PC-3 (cell line): ENCODE measurements around the gene EAPP. TPM values are rescaled to one million over a fixed set of nuclear protein-coding genes. Genes with fewer than 3 reads are reported as not detected.
"Not testable (repeated sequence)": the region's sequence is repeated elsewhere in the genome, so short reads cannot be mapped to it uniquely, and the experiment has no call there.

ENCODE experiments used
- ATAC-seq: fragments of 200-7000 bp; cut with Tn5 transposase; 2 replicates; pipeline ENCODE4 v1.9.1; 2020; ENCODE audit warnings: mild to moderate bottlenecking, moderate library complexity
- BruUV-seq: library from RNA; stranded (reverse); fragments of 400-500 nt; replicated peaks from 2 replicates; lab custom pipeline; 2021; lab: Mats Ljungman, UMichigan
- CTCF ChIA-PET: fragments of 300-600 bp; sonication (Branson Sonifier 250); formaldehyde crosslinking; loops from one replicate; lab custom pipeline; 2022; ENCODE audit warnings: antibody characterized with exemption; lab: Charles Lee
- POLR2A ChIA-PET: fragments of 300-600 bp; sonication (Branson Sonifier 250); formaldehyde crosslinking; loops from one replicate; lab custom pipeline; 2022; ENCODE audit warnings: antibody characterized with exemption; ENCODE audit not compliant: unreplicated experiment; lab: Charles Lee
- DNase-seq: peaks from one replicate; pipeline ENCODE4 v3.0.0-alpha.2; 2015
- H2AFZ ChIP-seq: fragments of 300-600 bp; sonication (generic); 2 replicates; pipeline ENCODE4 v1.6.0; 2016; ENCODE audit warnings: antibody characterized with exemption, low read length
- H3F3A ChIP-seq: fragments of 300-600 bp; sonication (generic); one replicate; pipeline ENCODE4 v1.6.0; 2017; ENCODE audit warnings: antibody characterized with exemption, low read length, control low read depth, mild to moderate bottlenecking; ENCODE audit not compliant: unreplicated experiment
- H3K27ac ChIP-seq: fragments of 300-600 bp; sonication (generic); 2 replicates; pipeline ENCODE4 v1.5.1; 2016; ENCODE audit warnings: mild to moderate bottlenecking, low read length
- H3K27me3 ChIP-seq: fragments of 300-600 bp; sonication (generic); 2 replicates; pipeline ENCODE4 v1.6.1; 2016; ENCODE audit warnings: low read length, mixed read lengths
- H3K36me3 ChIP-seq: fragments of 300-600 bp; sonication (generic); 2 replicates; pipeline ENCODE4 v1.6.1; 2016; ENCODE audit warnings: low read depth, mixed run types, low read length, mixed read lengths
- H3K4me1 ChIP-seq: fragments of 300-600 bp; sonication (generic); 2 replicates; pipeline ENCODE4 v1.5.1; 2016; ENCODE audit warnings: low read length; ENCODE audit not compliant: insufficient read depth
- H3K4me2 ChIP-seq: fragments of 300-600 bp; sonication (generic); 2 replicates; pipeline ENCODE4 v1.6.0; 2016; ENCODE audit warnings: low read length
- H3K4me3 ChIP-seq: fragments of 300-600 bp; sonication (generic); 2 replicates; pipeline ENCODE4 v1.5.1; 2016; ENCODE audit warnings: mild to moderate bottlenecking, low read length, mixed read lengths
- H3K79me2 ChIP-seq: fragments of 300-600 bp; sonication (generic); 2 replicates; pipeline ENCODE4 v1.6.1; 2017; ENCODE audit warnings: low read length, mixed read lengths
- H3K9ac ChIP-seq: fragments of 300-600 bp; sonication (generic); 2 replicates; pipeline ENCODE4 v1.6.0; 2016; ENCODE audit warnings: mild to moderate bottlenecking, low read length
- H3K9me2 ChIP-seq: fragments of 300-600 bp; sonication (generic); replicated peaks from 2 replicates; pipeline ENCODE4 v1.6.1; 2016; ENCODE audit warnings: mixed run types, low read length, mixed read lengths
- H3K9me3 ChIP-seq: fragments of 300-600 bp; sonication (generic); 2 replicates; pipeline ENCODE4 v1.6.1; 2016; ENCODE audit warnings: low read length, mixed read lengths
- H4K20me1 ChIP-seq: fragments of 300-600 bp; sonication (generic); 2 replicates; pipeline ENCODE4 v1.6.1; 2016; ENCODE audit warnings: low read length, mixed read lengths
- EZH2 ChIP-seq: fragments of 300-600 bp; sonication (generic); IDR thresholded peaks from one replicate; pipeline ENCODE4 v1.6.1; 2017; ENCODE audit warnings: antibody characterized with exemption, mild to moderate bottlenecking, low read length; ENCODE audit not compliant: unreplicated experiment
- EZH2phosphoT487 ChIP-seq: fragments of 300-600 bp; sonication (generic); IDR thresholded peaks from 2 replicates; pipeline ENCODE4 v1.6.1; 2018; ENCODE audit warnings: mild to moderate bottlenecking, antibody characterized with exemption, low read length, borderline replicate concordance
- intact Hi-C: fragments of 100-400 bp; cut with micrococcal nuclease; formaldehyde crosslinking; loops from 2 replicates; pipeline ENCODE4 v1.9.0; 2023
- total RNA-seq: library from RNA; depleted of rRNA; stranded (reverse); fragments of >200 nt; gene quantifications from 2 replicates; pipeline ENCODE4 v1.2.3, GENCODE V29; 2014
- TF ChIP-seq, protein P1 (sequence below): fragments of 300-600 bp; sonication (generic); conservative IDR thresholded peaks from 2 replicates; pipeline ENCODE4 v1.5.1; 2017; ENCODE audit warnings: antibody characterized with exemption, low read depth, mild to moderate bottlenecking, low read length

Gene EAPP
- total RNA-seq, 1 experiment from 2014 or later, result 49.5 TPM

DNA sequence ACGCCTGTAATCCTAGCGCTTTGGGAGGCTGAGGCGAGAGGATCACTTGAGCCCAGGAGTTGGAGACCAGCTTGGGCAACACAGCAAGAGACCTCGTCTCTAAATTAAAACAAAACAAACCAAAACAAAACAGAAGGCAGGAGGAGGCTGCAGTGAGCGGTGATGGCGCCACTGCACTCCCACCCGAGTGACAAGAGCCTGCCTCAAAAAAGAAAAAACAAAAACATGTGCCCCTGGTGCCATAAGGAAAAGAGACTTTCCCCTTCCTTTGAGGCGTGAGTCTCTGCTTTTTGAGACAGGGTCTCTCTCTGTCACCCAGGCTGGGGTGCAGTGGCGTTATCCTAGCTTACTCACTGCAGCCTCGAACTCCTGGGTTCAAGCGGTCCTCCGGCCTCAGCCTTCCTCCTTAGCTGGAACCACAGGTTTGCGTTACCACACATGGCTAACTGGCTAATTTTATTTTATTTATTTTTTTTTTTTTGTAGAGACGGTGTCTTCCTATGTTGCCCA, 9.0 kb upstream of the EAPP start:
- intact Hi-C loops, result no loop called here
- H3K9me2 ChIP-seq, result no peaks in the 10 kb centered on the region
- H3K4me2 ChIP-seq, result no peak overlapping the region
- H3K4me3 ChIP-seq, result no peak overlapping the region
- H3K27ac ChIP-seq, result no peak overlapping the region
- no peaks in the 10 kb centered on the region for H3K36me3 ChIP-seq
- DNase-seq (no peak), ATAC-seq (no peak)
- ChIA-PET CTCF (no interaction called here), POLR2A (interaction anchor here (0.7 kb wide), 1 partner anchor 326 kb away, joined by 3 read pairs; the partner anchor contains the start of gene BAZ1A)
- no peaks in the 10 kb centered on the region; the same call in 1 of the 2 replicates for H3K4me1 ChIP-seq
- H2AFZ ChIP-seq, result no peak overlapping the region
- BruUV-seq, result no TSS peak
- H4K20me1 ChIP-seq, result no peaks in the 10 kb centered on the region
- no peaks in the 10 kb centered on the region for H3K9me3 ChIP-seq
- H3K9ac ChIP-seq, result no peak overlapping the region
- no peaks in the 10 kb centered on the region for H3F3A ChIP-seq
- H3K79me2 ChIP-seq, result no peaks in the 10 kb centered on the region
- TF ChIP-seq EZH2phosphoT487 (no peak), EZH2 (no peak)
- TF ChIP-seq, protein P1, sequence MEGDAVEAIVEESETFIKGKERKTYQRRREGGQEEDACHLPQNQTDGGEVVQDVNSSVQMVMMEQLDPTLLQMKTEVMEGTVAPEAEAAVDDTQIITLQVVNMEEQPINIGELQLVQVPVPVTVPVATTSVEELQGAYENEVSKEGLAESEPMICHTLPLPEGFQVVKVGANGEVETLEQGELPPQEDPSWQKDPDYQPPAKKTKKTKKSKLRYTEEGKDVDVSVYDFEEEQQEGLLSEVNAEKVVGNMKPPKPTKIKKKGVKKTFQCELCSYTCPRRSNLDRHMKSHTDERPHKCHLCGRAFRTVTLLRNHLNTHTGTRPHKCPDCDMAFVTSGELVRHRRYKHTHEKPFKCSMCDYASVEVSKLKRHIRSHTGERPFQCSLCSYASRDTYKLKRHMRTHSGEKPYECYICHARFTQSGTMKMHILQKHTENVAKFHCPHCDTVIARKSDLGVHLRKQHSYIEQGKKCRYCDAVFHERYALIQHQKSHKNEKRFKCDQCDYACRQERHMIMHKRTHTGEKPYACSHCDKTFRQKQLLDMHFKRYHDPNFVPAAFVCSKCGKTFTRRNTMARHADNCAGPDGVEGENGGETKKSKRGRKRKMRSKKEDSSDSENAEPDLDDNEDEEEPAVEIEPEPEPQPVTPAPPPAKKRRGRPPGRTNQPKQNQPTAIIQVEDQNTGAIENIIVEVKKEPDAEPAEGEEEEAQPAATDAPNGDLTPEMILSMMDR, result no peak
- H3K27me3 ChIP-seq, result no peaks in the 10 kb centered on the region

DNA sequence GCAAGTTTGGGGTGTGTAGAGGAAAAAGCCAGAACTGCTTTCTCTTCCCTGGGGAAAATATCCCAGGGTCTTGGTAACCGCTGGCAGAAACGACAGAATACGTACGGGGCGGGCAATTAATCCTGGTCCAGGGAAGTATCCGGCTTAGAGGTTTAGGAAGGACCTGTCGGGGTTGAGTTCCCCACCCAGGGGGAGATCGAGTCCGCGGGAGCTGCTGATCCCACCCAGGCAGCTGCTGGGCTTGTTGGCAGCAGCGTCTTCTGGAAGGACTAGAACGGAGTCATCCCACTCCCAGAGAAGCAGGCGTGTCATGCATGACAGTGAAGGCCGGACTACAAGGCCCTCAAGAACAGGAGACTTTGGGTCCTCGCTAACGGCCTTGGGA, 7.6 kb upstream of the EAPP start:
- H2AFZ ChIP-seq, POLR2A ChIA-PET, H3K4me2 ChIP-seq, H3K9ac ChIP-seq, H3F3A ChIP-seq, H3K9me2 ChIP-seq, H3K36me3 ChIP-seq, CTCF ChIA-PET, H3K27me3 ChIP-seq, H4K20me1 ChIP-seq, intact Hi-C loops, BruUV-seq, DNase-seq, H3K9me3 ChIP-seq, H3K79me2 ChIP-seq, H3K4me1 ChIP-seq, H3K27ac ChIP-seq, H3K4me3 ChIP-seq: not testable (repeated sequence)
- peak; percentile 62; the same call in 1 of the 2 replicates for ATAC-seq

DNA sequence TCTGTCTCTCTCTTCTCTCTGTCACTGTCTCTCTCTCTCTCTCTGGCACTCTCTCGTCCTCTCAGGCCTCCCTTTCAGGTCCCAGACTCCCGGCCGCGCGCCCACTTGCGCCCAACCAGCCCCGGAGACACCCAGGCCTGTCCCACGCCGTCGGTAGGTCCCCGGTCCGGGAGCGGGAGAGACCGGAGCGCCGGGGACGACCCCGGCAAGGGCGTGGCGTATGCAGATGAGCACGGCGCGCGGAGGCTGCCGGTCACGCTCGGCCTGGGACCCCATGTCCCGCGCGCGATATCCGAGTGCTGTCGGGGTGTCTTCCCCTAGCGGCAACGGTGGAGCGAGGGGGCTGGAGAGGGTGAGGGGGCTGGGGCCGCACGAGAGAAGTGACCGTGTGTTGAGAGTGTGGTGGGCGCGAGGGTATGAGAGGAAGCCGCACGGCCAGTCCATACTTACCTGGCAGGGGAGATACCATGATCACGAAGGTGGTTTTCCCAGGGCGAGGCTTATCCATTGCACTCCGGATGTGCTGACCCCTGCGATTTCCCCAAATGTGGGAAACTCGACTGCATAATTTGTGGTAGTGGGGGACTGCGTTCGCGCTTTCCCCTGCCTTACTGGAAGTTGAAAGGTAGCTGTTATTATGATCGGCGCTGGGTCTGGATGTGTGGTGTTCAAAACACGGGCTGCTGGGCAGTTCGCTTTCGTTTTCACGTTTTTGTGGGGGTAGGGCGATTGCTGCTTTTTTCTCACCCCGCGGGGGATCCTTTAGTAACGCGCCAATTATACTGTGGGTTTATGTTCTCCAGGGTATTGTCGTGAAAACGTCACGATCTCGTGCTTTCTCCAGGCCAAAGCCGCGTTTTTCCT, 7.0 kb upstream of the EAPP start:
- H3K36me3 ChIP-seq, H4K20me1 ChIP-seq, H3K9me3 ChIP-seq, intact Hi-C loops, H3K4me3 ChIP-seq, H3K27ac ChIP-seq, POLR2A ChIA-PET, CTCF ChIA-PET, DNase-seq, H3K27me3 ChIP-seq, H3K4me1 ChIP-seq, H3K9ac ChIP-seq, H3K79me2 ChIP-seq, H3K9me2 ChIP-seq, H3K4me2 ChIP-seq, H2AFZ ChIP-seq, H3F3A ChIP-seq: not testable (repeated sequence)
- TSS peak; percentile 99 for BruUV-seq
- ATAC-seq, result peak; percentile 76

DNA sequence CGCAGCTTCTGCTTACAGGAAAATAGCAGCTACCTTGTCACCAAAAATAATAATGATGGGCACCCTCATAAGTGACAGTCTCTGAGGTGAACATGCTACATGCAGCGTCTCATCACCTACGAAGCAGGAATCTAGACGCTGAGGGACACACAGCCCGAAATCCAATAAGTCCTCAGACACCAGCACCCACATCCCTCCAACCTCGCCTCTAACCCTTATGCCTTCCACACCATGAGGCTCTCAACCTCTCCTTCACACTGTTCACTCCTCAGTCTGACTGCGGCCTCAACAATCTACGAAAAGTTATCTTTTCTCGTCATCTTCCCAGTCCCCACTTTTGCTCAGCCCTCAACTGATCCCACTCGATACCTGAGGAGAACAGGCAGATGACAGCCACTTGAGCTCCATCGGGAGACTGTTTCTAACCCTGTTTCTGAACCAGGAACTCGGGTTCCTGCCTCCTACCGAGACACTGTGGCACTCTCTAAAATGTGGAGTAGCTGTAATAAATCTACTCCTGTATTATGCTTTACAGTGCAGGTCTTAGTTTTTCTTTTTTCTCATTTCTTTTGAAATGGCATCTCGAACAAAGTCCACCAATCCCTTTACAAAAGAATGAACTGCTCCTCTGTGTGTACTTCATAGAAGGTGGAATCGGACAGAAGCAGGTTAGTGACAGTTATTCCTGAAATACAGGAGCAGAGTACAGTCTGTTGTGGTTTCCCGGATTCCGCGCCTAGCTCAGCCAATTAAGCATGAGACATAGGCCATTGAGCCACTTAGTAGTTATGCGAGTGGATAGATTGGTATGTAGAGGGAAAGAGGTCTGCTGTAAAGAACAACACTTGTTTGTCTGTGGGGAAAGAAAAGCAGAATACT, 919 bp upstream of the EAPP start:
- ATAC-seq, H3K9me2 ChIP-seq, CTCF ChIA-PET, H3K36me3 ChIP-seq, H3K4me1 ChIP-seq, H3K27me3 ChIP-seq, H3K9me3 ChIP-seq, intact Hi-C loops, H4K20me1 ChIP-seq, H3F3A ChIP-seq, H3K27ac ChIP-seq, DNase-seq: not testable (repeated sequence)
- TSS peak; percentile 92 for BruUV-seq
- peak overlapping the region; percentile 42; the same call in 1 of the 2 replicates for H2AFZ ChIP-seq
- H3K9ac ChIP-seq, result peak overlapping the region; percentile 97
- POLR2A ChIA-PET, result interaction anchor here (0.5 to 0.8 kb wide), 2 partner anchors 114 to 312 kb away, joined by 3 to 4 read pairs; no protein-coding TSS in a partner anchor
- H3K4me2 ChIP-seq, result peak overlapping the region; percentile 57
- peaks cover 26% of the 10 kb centered on the region for H3K79me2 ChIP-seq
- peak overlapping the region; percentile 95 for H3K4me3 ChIP-seq
